ENCODE data around the gene PDPK1.
"Not testable (repeated sequence)": the region's sequence is repeated elsewhere in the genome, so short reads cannot be mapped to it uniquely, and the experiment has no call there.

Gene PDPK1

GRCh38 chr16:2627075-2627474, 89.3 kb downstream of the PDPK1 start:
- not testable (repeated sequence) for H3K4me3 ChIP-seq (ENCODE audit: insufficient read depth in 1 of 2, low read depth in 1 of 2, low read length in 2 of 2); H2BK120ac ChIP-seq (ENCODE audit: low read depth, low read length); H3K4me1 ChIP-seq (ENCODE audit: control insufficient read depth, insufficient read depth, low read depth, low read length); H2AFZ ChIP-seq (ENCODE audit: low read depth, low read length); H4K8ac ChIP-seq (ENCODE audit: low read length); H4K91ac ChIP-seq (ENCODE audit: low read length); H2BK5ac ChIP-seq (ENCODE audit: low read depth, low read length, poor library complexity, severe bottlenecking); H3K79me1 ChIP-seq (replicated peaks; ENCODE audit: low read length, poor library complexity, severe bottlenecking); H3K18ac ChIP-seq (ENCODE audit: low read depth in 1 of 2, low read length in 2 of 2); H3K9me3 ChIP-seq (ENCODE audit: control insufficient read depth, low read length); H2BK15ac ChIP-seq (ENCODE audit: low read depth, poor library complexity, severe bottlenecking); H3K4me2 ChIP-seq (ENCODE audit: low read length, poor library complexity, severe bottlenecking); H2AK5ac ChIP-seq (ENCODE audit: low read length, severe bottlenecking); H2BK12ac ChIP-seq (ENCODE audit: low read length in 2 of 2); H3K27ac ChIP-seq (ENCODE audit: low read length, poor library complexity, severe bottlenecking); H3K23ac ChIP-seq (ENCODE audit: low read length in 2 of 2); H3K36me3 ChIP-seq (ENCODE audit: control insufficient read depth in 1 of 2, insufficient read depth in 2 of 2, low read depth in 1 of 2, low read length in 2 of 2); DNase-seq; H3K14ac ChIP-seq (ENCODE audit: low read length in 2 of 2); H3K9ac ChIP-seq (ENCODE audit: low read length); H3K27me3 ChIP-seq (ENCODE audit: control insufficient read depth in 1 of 2, insufficient read depth in 1 of 2, low read length in 2 of 2); H3K4ac ChIP-seq (ENCODE audit: low read depth in 1 of 2, low read length in 2 of 2)
- no CpG with 5 or more reads among the region's 6 CpGs for WGBS

DNA sequence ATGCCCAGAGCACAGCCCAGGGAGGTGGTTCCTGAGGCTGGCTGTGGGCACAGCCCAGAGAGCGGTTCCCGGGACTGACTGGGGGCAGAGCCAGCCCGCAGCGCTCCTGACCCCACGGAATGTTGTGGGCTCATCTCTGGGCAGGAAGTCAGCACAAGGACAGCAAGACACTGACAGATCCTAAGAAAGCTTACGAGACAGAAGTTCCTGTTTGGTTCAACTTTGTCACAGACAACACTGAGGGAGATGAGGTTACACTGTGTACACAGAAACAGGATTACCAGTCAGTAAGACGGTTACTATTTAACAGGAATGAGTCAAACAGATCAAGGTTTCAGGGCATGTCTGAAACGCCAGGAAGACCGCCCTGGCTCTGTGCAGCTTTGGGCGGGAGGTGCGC, 93.4 kb downstream of the PDPK1 start:
- not testable (repeated sequence) for H3K18ac ChIP-seq (ENCODE audit: low read depth in 1 of 2, low read length in 2 of 2); H2AK5ac ChIP-seq (ENCODE audit: low read length, severe bottlenecking); H3K14ac ChIP-seq (ENCODE audit: low read length in 2 of 2); H2BK12ac ChIP-seq (ENCODE audit: low read length in 2 of 2); H3K9ac ChIP-seq (ENCODE audit: low read length); H4K91ac ChIP-seq (ENCODE audit: low read length); H3K79me1 ChIP-seq (replicated peaks; ENCODE audit: low read length, poor library complexity, severe bottlenecking); H4K8ac ChIP-seq (ENCODE audit: low read length); DNase-seq; H2BK5ac ChIP-seq (ENCODE audit: low read depth, low read length, poor library complexity, severe bottlenecking); H3K4me1 ChIP-seq (ENCODE audit: control insufficient read depth, insufficient read depth, low read depth, low read length); H2BK15ac ChIP-seq (ENCODE audit: low read depth, poor library complexity, severe bottlenecking); H2BK120ac ChIP-seq (ENCODE audit: low read depth, low read length); H3K4me3 ChIP-seq (ENCODE audit: insufficient read depth in 1 of 2, low read depth in 1 of 2, low read length in 2 of 2); H3K4ac ChIP-seq (ENCODE audit: low read depth in 1 of 2, low read length in 2 of 2); H3K36me3 ChIP-seq (ENCODE audit: control insufficient read depth in 1 of 2, insufficient read depth in 2 of 2, low read depth in 1 of 2, low read length in 2 of 2); H2AFZ ChIP-seq (ENCODE audit: low read depth, low read length); H3K4me2 ChIP-seq (ENCODE audit: low read length, poor library complexity, severe bottlenecking); H3K27me3 ChIP-seq (ENCODE audit: control insufficient read depth in 1 of 2, insufficient read depth in 1 of 2, low read length in 2 of 2); H3K27ac ChIP-seq (ENCODE audit: low read length, poor library complexity, severe bottlenecking); H3K9me3 ChIP-seq (ENCODE audit: control insufficient read depth, low read length); H3K23ac ChIP-seq (ENCODE audit: low read length in 2 of 2)
- no CpG with 5 or more reads among the region's 11 CpGs for WGBS

DNA sequence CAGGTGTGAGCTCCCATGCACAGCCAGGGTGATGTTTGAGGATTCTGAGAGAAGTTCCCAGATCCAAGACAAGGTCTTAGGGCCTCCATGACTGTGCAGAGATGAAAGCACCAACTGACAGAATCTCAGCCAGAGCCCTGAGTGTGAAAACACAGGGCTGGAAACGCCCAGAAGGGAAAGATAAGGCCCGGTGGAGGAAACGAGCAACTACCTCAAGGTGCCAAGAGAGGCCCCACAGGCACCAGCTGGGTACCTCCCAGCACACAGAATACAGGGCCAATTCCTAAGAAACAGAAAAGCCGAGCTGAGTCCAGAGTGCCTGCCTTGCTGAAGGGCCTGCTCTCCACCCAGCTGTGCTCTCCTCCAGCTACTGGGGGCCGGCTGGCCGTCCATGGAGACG, 94.5 kb downstream of the PDPK1 start:
- WGBS, result no CpG with 5 or more reads among the region's 7 CpGs
- not testable (repeated sequence) for H2BK12ac ChIP-seq (ENCODE audit: low read length in 2 of 2); H3K18ac ChIP-seq (ENCODE audit: low read depth in 1 of 2, low read length in 2 of 2); H3K27me3 ChIP-seq (ENCODE audit: control insufficient read depth in 1 of 2, insufficient read depth in 1 of 2, low read length in 2 of 2); H3K9ac ChIP-seq (ENCODE audit: low read length); H3K4me2 ChIP-seq (ENCODE audit: low read length, poor library complexity, severe bottlenecking); H4K91ac ChIP-seq (ENCODE audit: low read length); H3K27ac ChIP-seq (ENCODE audit: low read length, poor library complexity, severe bottlenecking); H3K4me1 ChIP-seq (ENCODE audit: control insufficient read depth, insufficient read depth, low read depth, low read length); H2AFZ ChIP-seq (ENCODE audit: low read depth, low read length); H3K4ac ChIP-seq (ENCODE audit: low read depth in 1 of 2, low read length in 2 of 2); H3K4me3 ChIP-seq (ENCODE audit: insufficient read depth in 1 of 2, low read depth in 1 of 2, low read length in 2 of 2); H3K36me3 ChIP-seq (ENCODE audit: control insufficient read depth in 1 of 2, insufficient read depth in 2 of 2, low read depth in 1 of 2, low read length in 2 of 2); H2BK5ac ChIP-seq (ENCODE audit: low read depth, low read length, poor library complexity, severe bottlenecking); DNase-seq; H4K8ac ChIP-seq (ENCODE audit: low read length); H3K9me3 ChIP-seq (ENCODE audit: control insufficient read depth, low read length); H2AK5ac ChIP-seq (ENCODE audit: low read length, severe bottlenecking); H3K79me1 ChIP-seq (replicated peaks; ENCODE audit: low read length, poor library complexity, severe bottlenecking); H2BK120ac ChIP-seq (ENCODE audit: low read depth, low read length); H2BK15ac ChIP-seq (ENCODE audit: low read depth, poor library complexity, severe bottlenecking); H3K23ac ChIP-seq (ENCODE audit: low read length in 2 of 2); H3K14ac ChIP-seq (ENCODE audit: low read length in 2 of 2)

DNA sequence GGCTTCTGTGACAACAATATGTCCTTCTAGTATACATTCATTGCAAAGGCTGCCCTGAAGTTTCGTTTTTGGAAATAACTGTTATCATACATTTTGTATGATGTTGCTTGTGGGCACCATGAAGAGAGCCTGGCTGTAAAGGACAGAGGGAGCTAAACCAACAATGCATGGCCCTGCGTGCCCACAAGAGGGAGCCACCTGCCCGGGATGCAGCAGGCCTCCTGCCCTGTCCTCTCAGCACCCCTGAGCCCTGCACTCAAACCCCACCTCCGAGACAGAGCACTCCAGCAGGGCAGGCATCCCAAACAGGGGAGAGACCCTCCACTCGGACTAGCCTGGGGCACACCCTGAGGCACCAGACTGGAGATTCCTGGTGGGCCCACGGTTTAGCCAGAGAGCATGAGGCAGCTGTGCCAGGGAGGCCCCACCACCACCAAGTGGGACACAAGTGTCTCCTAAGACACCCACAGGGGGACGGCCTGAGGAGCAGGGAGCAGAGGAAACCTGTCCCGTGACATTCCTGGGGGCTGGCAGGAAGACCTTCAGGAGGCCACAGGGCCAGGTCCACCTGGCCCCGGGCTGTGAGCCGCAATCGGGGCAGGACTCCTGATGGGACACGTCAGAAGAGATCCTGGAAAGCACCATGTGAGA, 101.4 kb downstream of the PDPK1 start:
- H2BK12ac ChIP-seq (ENCODE audit: low read length in 2 of 2); H2AK5ac ChIP-seq (ENCODE audit: low read length, severe bottlenecking); H3K23ac ChIP-seq (ENCODE audit: low read length in 2 of 2); H3K4me1 ChIP-seq (ENCODE audit: control insufficient read depth, insufficient read depth, low read depth, low read length); H2AFZ ChIP-seq (ENCODE audit: low read depth, low read length); H3K9ac ChIP-seq (ENCODE audit: low read length); H2BK120ac ChIP-seq (ENCODE audit: low read depth, low read length); H3K27me3 ChIP-seq (ENCODE audit: control insufficient read depth in 1 of 2, insufficient read depth in 1 of 2, low read length in 2 of 2); H2BK15ac ChIP-seq (ENCODE audit: low read depth, poor library complexity, severe bottlenecking); H3K79me1 ChIP-seq (replicated peaks; ENCODE audit: low read length, poor library complexity, severe bottlenecking); H3K4me2 ChIP-seq (ENCODE audit: low read length, poor library complexity, severe bottlenecking); H4K8ac ChIP-seq (ENCODE audit: low read length); H3K36me3 ChIP-seq (ENCODE audit: control insufficient read depth in 1 of 2, insufficient read depth in 2 of 2, low read depth in 1 of 2, low read length in 2 of 2); H3K9me3 ChIP-seq (ENCODE audit: control insufficient read depth, low read length); H3K4ac ChIP-seq (ENCODE audit: low read depth in 1 of 2, low read length in 2 of 2); H3K27ac ChIP-seq (ENCODE audit: low read length, poor library complexity, severe bottlenecking); H3K18ac ChIP-seq (ENCODE audit: low read depth in 1 of 2, low read length in 2 of 2); H2BK5ac ChIP-seq (ENCODE audit: low read depth, low read length, poor library complexity, severe bottlenecking); H4K91ac ChIP-seq (ENCODE audit: low read length); H3K14ac ChIP-seq (ENCODE audit: low read length in 2 of 2); DNase-seq; H3K4me3 ChIP-seq (ENCODE audit: insufficient read depth in 1 of 2, low read depth in 1 of 2, low read length in 2 of 2): not testable (repeated sequence)
- WGBS, result no CpG with 5 or more reads among the region's 12 CpGs
